AG04449 (cell line): ENCODE data around the gene DEFB116.

Experiments
- CTCF ChIA-PET: fragments of 350-600 bp; formaldehyde crosslinking; extraction: SDS; loops from one replicate; lab custom pipeline; 2021; ENCODE audit warnings: antibody characterized with exemption; lab: Yijun Ruan, JAX
- POLR2A ChIA-PET: fragments of 400-600, 350-600 bp; formaldehyde crosslinking; extraction: SDS; loops from one replicate; lab custom pipeline; 2020; ENCODE audit warnings: antibody characterized with exemption, inconsistent platforms; lab: Yijun Ruan, JAX
- DNase-seq: peaks from one replicate; pipeline ENCODE4 v3.0.0-alpha.2; 2010; ENCODE audit warnings: low read depth, low spot score
- H3K4me3 ChIP-seq: 2 replicates; pipeline ENCODE4 v1.5.1; 2011; ENCODE audit warnings: low read depth, mild to moderate bottlenecking, control low read depth, low read length
- TF ChIP-seq, protein P1 (sequence below): IDR thresholded peaks from one replicate; pipeline ENCODE4 v1.5.1; 2011; ENCODE audit warnings: mild to moderate bottlenecking, moderate library complexity, low read length, control low read depth, inconsistent platforms; ENCODE audit not compliant: insufficient read depth; ENCODE audit errors: missing control alignments

DEFB116 gene

DNA sequence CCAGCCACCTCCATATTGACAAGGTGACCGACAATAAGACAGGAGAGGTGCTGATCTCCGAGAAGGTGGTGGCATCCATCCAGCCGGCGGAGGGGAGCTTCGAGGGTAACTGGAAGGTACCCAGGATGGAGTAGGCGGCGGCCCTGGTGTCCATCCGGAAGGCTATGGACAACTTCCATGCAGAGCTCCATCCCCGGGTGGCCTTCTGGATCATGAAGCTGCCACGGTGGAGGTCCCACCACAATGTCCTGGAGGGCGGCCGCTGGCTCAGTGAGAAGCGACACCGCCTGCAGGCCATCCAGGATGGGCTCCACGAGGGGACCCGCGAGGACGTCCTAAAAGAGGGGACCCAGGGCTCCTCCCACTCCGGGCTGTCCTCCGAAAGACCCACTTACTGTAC, 33.9 kb downstream of the DEFB116 start:
- POLR2A ChIA-PET = no interaction called here
- H3K4me3 ChIP-seq = no peak overlapping the region
- CTCF ChIA-PET = no interaction called here
- TF ChIP-seq, protein P1, sequence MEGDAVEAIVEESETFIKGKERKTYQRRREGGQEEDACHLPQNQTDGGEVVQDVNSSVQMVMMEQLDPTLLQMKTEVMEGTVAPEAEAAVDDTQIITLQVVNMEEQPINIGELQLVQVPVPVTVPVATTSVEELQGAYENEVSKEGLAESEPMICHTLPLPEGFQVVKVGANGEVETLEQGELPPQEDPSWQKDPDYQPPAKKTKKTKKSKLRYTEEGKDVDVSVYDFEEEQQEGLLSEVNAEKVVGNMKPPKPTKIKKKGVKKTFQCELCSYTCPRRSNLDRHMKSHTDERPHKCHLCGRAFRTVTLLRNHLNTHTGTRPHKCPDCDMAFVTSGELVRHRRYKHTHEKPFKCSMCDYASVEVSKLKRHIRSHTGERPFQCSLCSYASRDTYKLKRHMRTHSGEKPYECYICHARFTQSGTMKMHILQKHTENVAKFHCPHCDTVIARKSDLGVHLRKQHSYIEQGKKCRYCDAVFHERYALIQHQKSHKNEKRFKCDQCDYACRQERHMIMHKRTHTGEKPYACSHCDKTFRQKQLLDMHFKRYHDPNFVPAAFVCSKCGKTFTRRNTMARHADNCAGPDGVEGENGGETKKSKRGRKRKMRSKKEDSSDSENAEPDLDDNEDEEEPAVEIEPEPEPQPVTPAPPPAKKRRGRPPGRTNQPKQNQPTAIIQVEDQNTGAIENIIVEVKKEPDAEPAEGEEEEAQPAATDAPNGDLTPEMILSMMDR = no peak
- DNase-seq = no peak

DNA sequence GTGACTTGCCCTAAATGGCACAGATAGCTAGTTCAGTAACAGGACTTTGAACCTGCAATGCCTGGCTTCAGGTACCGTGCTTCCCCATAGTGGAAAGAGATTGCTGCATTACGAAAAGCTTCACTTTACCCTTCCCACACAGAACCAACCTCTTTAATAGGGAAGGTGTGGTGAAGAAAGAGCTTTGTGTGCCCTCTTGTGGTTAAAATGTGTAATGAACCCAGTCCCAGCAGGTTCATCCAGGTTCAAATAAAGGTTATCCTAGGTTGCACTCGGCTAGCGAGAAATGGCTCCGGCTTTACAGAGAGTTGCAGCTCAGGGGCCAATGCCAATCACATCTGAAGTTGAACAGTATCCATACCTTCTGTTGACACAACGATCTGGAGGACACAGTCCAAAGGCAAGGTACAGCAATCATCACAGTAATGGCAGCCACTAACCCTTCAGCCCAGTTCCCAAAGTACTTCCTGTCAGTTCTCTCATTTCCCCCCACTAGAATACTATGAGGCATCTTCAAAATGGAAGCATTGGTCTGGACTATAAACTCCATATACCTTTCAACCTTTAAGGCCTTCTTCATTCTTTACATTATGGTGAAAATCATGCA, 48.0 kb downstream of the DEFB116 start:
- no peak for DNase-seq
- TF ChIP-seq, protein P1 = no peak
- H3K4me3 ChIP-seq = no peak overlapping the region
- ChIA-PET CTCF (no interaction called here), POLR2A (no interaction called here)

DNA sequence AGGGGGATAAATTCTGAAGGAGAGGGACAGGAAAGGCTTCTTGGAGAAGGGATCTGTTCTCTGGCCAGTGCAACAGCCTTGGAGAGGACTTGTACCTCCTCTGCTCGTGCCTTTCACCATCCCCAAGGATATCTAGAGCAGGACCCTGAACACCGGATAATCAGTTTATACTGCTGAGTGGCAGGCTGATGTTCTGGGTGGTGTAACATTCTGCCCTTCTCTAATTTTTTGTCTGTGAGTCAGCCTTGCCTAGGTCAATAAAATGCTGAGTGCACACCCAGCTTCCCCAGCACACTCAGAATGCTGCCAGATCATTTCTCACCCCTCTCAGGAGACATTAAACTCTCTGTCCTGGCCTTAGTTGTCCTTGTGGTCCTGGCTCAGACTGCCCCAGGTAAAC, 51.0 kb downstream of the DEFB116 start, which contains the start of gene DEFB115:
TSS of gene DEFB115 (plus strand) at position 301 of the 400 bp plus-strand sequence. CDS start at position 301, 0 bp downstream.
- H3K4me3 ChIP-seq = no peak within 1 kb of the TSS
- CTCF ChIA-PET = no interaction called here
- TF ChIP-seq, protein P1 = no peak
- DNase-seq = no peak
- POLR2A ChIA-PET = no interaction called here

DNA sequence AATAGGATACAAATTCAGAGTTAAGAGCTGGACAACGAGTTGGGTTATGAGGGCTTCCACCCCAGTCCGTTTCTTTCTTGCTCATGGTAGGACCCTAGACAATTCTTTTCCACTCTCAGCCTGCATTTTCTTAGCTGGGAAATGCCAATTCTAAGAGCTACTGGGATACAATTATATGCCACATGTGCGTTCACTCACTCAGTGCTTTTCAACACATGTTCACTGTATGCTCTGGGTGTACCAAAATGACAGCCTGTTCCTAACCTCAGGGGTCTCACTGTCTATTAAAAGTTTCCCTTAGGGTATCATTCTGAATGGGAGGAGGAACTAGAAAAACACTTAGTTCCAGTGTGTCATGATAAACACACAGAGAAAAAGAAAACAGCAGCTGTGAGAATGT, 51.4 kb downstream of the DEFB116 start:
- TF ChIP-seq, protein P1 = no peak
- no peak overlapping the region for H3K4me3 ChIP-seq
- ChIA-PET CTCF (no interaction called here), POLR2A (no interaction called here)
- no peak for DNase-seq
